Left forelimb (tissue), 1 donor: ENCODE data around the gene CAT.

ENCODE experiments used
- DNase-seq: peaks from one replicate; pipeline ENCODE4 v3.0.0-alpha.2; 2018; ENCODE audit warnings: low spot score

Gene CAT

GRCh38 chr11:34499719-34500500 lies 61.2 kb downstream of the CAT start:
- no peak for DNase-seq

- DNase-seq, result no peak
These were observed 62.8 kb downstream of the CAT start for GRCh38 chr11:34501500-34501899.

- no peak for DNase-seq
These were observed 63.2 kb downstream of the CAT start for GRCh38 chr11:34501949-34502348.

- no peak for DNase-seq
These were observed 64.2 kb downstream of the CAT start for GRCh38 chr11:34502949-34503348.

- DNase-seq, result no peak
These were observed 67.1 kb downstream of the CAT start for GRCh38 chr11:34505874-34506273.

GRCh38 chr11:34507156-34507555 lies 68.4 kb downstream of the CAT start:
- no peak for DNase-seq

- no peak for DNase-seq
These were observed 68.9 kb downstream of the CAT start for GRCh38 chr11:34507610-34508009.

- DNase-seq, result no peak
These were observed 69.8 kb downstream of the CAT start for GRCh38 chr11:34508524-34508923.

GRCh38 chr11:34509336-34509876 lies 70.7 kb downstream of the CAT start:
- no peak for DNase-seq

GRCh38 chr11:34510218-34510617 lies 71.5 kb downstream of the CAT start:
- no peak for DNase-seq

GRCh38 chr11:34510673-34511072 lies 71.9 kb downstream of the CAT start:
- DNase-seq, result no peak

- no peak for DNase-seq
These were observed 74.3 kb downstream of the CAT start for GRCh38 chr11:34512840-34513681.

- DNase-seq, result no peak
These were observed 75.1 kb downstream of the CAT start, which contains the start of gene ELF5 for GRCh38 chr11:34513682-34514449. ELF5 (minus strand) TSS chr11:34513794; CDS start chr11:34505749, 8,045 bp downstream.

GRCh38 chr11:34514597-34514996 lies 75.9 kb downstream of the CAT start:
- DNase-seq, result no peak

- no peak for DNase-seq
These were observed 77.7 kb downstream of the CAT start for GRCh38 chr11:34516247-34517040.

GRCh38 chr11:34519595-34520235 lies 81.0 kb downstream of the CAT start:
- no peak for DNase-seq

- no peak for DNase-seq
These were observed 82.5 kb downstream of the CAT start for GRCh38 chr11:34521265-34521664.
